Cardiac atrium fibroblast (primary cell): ENCODE data around the gene ZNF497. TPM values are rescaled to one million over a fixed set of nuclear protein-coding genes. Genes with fewer than 3 reads are reported as not detected.

Source experiments
- total RNA-seq: library from RNA; depleted of rRNA; stranded (reverse); fragments of >200 nt; gene quantifications from 2 replicates; pipeline ENCODE4 v1.2.3, GENCODE V29; 2015

The ZNF497 gene
- total RNA-seq = 0.18 and 0.97 TPM in 2 replicates

GRCh38 chr19:58362272-58362994 lies at the start of gene ZNF497:
ZNF497 (minus strand) TSS chr19:58362751; CDS start chr19:58357635, 5,116 bp downstream.

GRCh38 chr19:58408152-58409009 lies 45.8 kb upstream of the ZNF497 start, which contains the start of gene ZNF584:
ZNF584 (plus strand) TSS chr19:58408649; CDS start chr19:58409148, 499 bp downstream.

DNA sequence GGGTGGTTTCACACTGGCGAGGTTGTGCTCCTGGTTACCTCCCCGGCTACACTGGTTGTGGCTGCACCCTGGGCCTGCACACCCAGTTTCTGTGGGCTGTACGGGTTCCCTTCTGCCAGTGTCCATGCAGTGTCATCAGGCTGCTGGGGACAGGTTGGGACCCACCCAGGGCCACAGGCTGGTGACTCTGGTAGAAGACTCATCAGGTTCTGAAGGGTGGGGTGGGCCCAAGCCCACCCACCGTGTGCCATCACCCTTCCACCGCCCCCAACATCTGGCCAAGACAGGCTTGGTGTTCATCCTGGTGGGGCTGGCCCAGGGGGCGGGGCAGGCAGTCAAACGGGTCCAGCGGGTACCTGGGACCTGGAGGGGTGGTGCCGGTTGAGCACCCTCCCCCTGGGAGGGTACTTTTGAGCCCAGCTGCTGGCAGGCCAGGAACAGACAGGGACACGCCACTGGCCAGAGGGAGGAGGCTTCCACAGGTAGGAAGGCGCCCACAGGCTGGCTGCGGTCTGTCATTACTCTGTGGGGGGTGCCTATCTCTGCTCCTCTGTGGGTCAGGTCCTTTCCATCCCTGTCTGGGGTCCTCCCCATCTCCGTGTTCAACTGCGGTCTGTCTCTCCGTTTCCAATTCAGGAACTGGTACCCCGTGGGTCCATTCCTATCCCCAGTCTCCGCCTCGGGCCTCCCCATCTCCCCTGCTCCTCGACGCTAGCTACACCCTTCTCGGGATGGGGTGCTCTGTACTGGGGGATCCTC lies 32.8 kb upstream of the ZNF497 start, which contains the start of gene RNF225:
TSS of gene RNF225 (plus strand) at position 437 of the 759 bp plus-strand sequence. CDS start 434 bp downstream, outside the sequence.

GRCh38 chr19:58386576-58387337 lies 24.2 kb upstream of the ZNF497 start, which contains the start of gene RPS5:
RPS5 (plus strand) TSS chr19:58387269; CDS start chr19:58388138, 869 bp downstream.

DNA sequence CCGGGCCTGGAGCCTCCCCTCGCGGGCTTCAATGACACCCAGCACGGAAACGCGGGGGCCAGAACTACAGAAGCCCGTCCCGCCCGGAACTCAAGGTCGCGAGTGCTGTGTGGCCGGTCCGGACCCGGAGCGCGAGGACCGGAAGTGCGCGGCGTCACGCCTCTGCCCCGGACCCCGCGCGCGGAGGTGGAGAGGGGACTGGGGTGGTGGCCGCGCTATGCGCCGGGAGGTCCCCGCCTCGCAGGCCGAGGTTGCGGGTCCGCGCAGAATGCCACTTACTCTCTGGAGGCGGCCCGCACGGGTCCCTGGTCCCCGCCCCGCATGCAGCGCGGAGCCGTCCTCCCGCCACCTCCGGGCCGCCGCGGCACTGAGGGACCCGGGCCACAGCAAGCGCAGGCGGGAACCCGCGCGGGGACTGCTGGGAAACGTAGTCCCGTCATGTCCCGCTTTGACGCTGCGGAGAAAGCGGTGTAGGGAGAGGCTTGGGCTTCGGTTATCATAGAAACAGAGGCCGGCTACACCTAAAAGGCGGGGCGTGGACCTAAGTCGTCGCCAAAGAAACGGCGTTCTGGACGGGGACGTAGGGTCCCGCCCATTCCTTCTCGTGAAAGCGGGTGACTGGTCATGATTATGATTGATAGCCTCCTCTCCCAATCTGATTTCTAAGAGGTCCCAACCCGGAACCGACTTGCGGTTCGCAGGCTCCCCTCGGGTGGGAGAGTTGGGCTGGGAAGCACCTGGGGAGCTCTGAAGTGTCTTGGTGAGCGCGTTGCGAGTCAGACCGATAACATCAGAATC lies 18.3 kb upstream of the ZNF497 start, which contains the start of gene ZNF837:
TSS of gene ZNF837 (minus strand) at position 369 of the 798 bp plus-strand sequence. CDS start 11,698 bp downstream, outside the sequence.

DNA sequence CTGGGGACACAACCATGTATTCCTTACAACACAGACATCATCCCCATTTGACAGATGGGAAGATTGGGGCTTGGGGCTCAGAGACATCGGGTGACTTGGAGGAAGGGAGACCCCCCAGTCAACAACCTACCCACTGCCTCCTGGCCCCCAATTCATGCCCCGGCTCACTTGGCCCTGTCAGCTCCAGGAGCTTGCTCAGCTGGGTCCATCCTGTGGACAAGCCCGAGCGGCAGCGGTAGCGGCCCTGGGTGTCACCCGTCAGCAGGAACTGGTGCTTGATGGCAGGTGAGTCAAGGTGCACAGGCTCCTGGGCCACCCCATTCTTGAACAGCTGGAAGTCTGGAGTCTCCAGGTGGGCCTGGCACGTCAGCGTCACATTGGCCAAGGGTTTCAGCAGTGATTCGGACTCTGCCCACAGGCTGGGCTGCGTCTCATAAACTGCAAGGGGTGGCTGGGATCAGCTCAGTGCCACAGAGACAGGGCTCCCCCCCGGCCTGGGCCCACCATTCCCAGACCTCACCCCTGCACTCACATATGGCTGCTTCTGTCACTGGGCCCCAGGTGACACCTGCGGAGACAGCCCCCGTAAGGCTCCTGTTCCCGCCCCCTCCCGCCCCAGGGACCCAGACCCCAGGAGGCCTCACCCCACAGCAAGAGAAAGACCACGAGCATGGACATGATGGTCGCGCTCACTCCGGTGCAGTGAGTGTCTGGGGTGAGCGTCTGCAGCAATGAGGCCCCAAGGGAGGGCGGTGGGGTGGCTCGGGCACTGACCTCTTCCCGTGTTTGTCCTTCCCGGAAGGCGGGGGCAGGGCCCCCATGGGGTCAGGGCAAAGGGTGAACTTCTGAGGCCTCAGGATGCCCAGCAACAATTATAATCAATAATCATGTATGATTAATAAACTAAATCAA lies 9.5 kb downstream of the ZNF497 start, which contains the start of gene A1BG:
TSS of gene A1BG (minus strand) at position 733 of the 912 bp plus-strand sequence. CDS start at position 678, 55 bp downstream.

GRCh38 chr19:58326914-58327726 lies 35.4 kb downstream of the ZNF497 start, which contains the start of gene ZSCAN22:
ZSCAN22 (plus strand) TSS chr19:58326994; CDS start chr19:58334803, 7,809 bp downstream.

DNA sequence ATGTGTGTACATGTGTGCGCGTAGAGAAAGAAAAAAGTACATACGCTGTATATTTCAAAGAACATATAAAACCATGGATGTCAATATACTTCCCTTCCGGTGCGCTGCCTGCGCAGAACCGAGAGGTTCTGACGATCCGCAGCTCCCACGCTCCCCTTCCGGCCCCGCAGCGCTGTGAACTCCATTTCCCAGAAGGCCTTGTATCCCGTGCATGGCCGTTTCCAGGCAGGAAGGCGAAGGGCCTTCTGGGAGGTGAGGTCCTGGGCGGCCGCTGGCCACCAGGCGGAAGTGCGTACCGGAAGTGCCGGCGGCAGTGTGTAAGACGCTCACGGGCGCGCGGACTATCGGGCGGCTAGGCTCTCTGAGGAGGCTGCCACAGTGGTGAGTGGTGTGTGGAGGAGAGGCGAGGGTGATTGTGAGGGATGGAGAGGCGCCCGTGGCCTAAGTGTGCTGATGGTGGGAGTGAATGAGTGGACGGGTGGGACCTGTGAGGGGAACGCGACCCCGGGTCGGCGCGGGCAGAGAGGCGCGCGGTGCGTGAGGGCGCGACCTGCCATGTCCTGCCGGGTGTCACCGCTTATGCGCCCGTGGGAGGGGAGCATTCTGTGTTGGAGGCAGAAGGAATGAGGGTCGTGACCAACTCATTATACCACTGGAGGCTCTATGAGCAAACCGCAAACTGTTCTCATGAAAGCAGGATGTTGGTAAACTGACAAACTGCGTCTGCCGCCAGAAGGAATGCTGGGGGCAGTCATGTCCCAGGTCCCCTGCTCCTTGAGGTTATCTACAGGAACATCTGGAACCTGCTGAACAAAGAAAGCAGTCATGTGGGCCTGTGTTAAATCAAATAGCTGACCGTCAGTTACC lies 57.3 kb downstream of the ZNF497 start, which contains the start of gene ERVK3-1:
TSS of gene ERVK3-1 (plus strand) at position 313 of the 867 bp plus-strand sequence. CDS start 6,792 bp downstream, outside the sequence.

Other genes starting within 250 kb of the ZNF497 start
- 8.6 and 12.1 TPM in 2 replicates for gene ZNF329, start 212.0 kb downstream of the ZNF497 start, total RNA-seq
- 19.3 and 29.0 TPM in 2 replicates for gene ZNF274, start 179.7 kb downstream of the ZNF497 start, total RNA-seq
- 13.4 and 64.2 TPM in 2 replicates for gene ZNF544, start 133.8 kb downstream of the ZNF497 start, total RNA-seq
- gene ZNF8, start 83.8 kb downstream of the ZNF497 start, total RNA-seq = 4.9 and 6.6 TPM in 2 replicates
- gene ERVK3-1, start 57.4 kb downstream of the ZNF497 start, total RNA-seq = 32.9 and 64.4 TPM in 2 replicates
- 1.9 and 2.0 TPM in 2 replicates for gene ZSCAN22, start 35.8 kb downstream of the ZNF497 start, total RNA-seq
- 95.4 and 130 TPM in 2 replicates for gene A1BG, start 9.3 kb downstream of the ZNF497 start, total RNA-seq
- gene ZNF837, start 18.3 kb upstream of the ZNF497 start, total RNA-seq = 4.5 and 5.0 TPM in 2 replicates
- gene RPS5, start 24.5 kb upstream of the ZNF497 start, total RNA-seq = 2,709 and 3,064 TPM in 2 replicates
- not detected in 2 replicates for gene RNF225, start 32.9 kb upstream of the ZNF497 start, total RNA-seq
- gene ZNF584, start 45.9 kb upstream of the ZNF497 start, total RNA-seq = 13.0 and 15.4 TPM in 2 replicates
- 3.8 and 3.9 TPM in 2 replicates for gene ZNF132, start 77.4 kb upstream of the ZNF497 start, total RNA-seq
- gene ZNF324B, start 88.9 kb upstream of the ZNF497 start, total RNA-seq = 5.8 and 9.6 TPM in 2 replicates
- 8.7 and 13.6 TPM in 2 replicates for gene ZNF324, start 104.3 kb upstream of the ZNF497 start, total RNA-seq
- gene ZNF446, start 113.6 kb upstream of the ZNF497 start, total RNA-seq = 7.3 and 12.8 TPM in 2 replicates
- 11.0 and 12.8 TPM in 2 replicates for gene SLC27A5, start 149.2 kb upstream of the ZNF497 start, total RNA-seq
- 10.9 and 15.3 TPM in 2 replicates for gene ZBTB45, start 157.1 kb upstream of the ZNF497 start, total RNA-seq
- 249 and 264 TPM in 2 replicates for gene TRIM28, start 181.3 kb upstream of the ZNF497 start, total RNA-seq
- 93.0 and 104 TPM in 2 replicates for gene CHMP2A, start 192.4 kb upstream of the ZNF497 start, total RNA-seq
- 33.6 and 41.5 TPM in 2 replicates for gene UBE2M, start 195.9 kb upstream of the ZNF497 start, total RNA-seq
- gene MZF1, start 210.6 kb upstream of the ZNF497 start, total RNA-seq = 14.7 and 14.8 TPM in 2 replicates